ENCODE measurements around the gene SLC13A3.
A peak's percentile ranks its signal among the peaks of the same experiment; 100 is the strongest.

- TF ChIP-seq CTCF (IDR thresholded peaks at IDR 0.05) (peak in 2 of 3 donors; percentile 64), POLR2A (IDR thresholded peaks at IDR 0.05) (peak; percentile 81)
Measured at GRCh38 chr20:46689082-46689753, 38.0 kb upstream of the SLC13A3 start, which contains the start of gene TP53RK.

All from ovary (tissue), 3 donors.